ENCODE data around the gene AGO4.
"Not testable (repeated sequence)": the region's sequence is repeated elsewhere in the genome, so short reads cannot be mapped to it uniquely, and the experiment has no call there.

AGO4 gene

DNA sequence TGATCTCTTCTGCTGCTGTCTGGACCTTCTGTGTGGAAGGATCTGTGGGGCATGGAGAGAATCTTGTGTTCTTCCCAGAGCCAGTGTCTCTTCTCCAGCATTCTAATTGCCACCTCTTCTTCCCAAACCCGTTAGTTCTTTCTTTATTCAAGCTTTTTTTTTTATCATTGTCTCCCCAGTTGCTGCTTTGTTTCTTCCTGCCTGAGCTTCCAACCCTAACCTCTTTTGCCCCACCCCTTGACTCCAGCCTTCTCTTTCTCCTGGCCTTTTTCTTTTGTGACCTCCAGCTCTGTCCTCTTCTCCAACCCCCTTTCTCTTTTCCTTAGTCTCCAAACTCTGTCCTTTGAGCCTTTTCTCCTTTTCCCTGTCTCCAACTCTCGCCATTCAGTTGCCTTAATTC, 79.7 kb downstream of the AGO4 start:
- Histone ChIP-seq H3K4me3 (ENCODE audit: low read length) (peak overlapping the region; percentile 77; the same call in 1 of the 2 replicates), H3K27ac (ENCODE audit: low read length) (no peak overlapping the region), H3K9ac (ENCODE audit: low read depth, low read length) (no peak overlapping the region; the same call in 1 of the 2 replicates), H3K9me3 (ENCODE audit: insufficient read depth, low read depth, low read length) (no peaks in the 10 kb centered on the region), H3K4me1 (ENCODE audit: insufficient read depth, low read length) (peaks cover 40% of the 10 kb centered on the region), H3K27me3 (ENCODE audit: insufficient read depth, low read length) (no peaks in the 10 kb centered on the region), H3K36me3 (ENCODE audit: insufficient read depth, low read depth, low read length) (peaks cover 38% of the 10 kb centered on the region)

GRCh38 chr1:35888255-35888654, 80.4 kb downstream of the AGO4 start:
- peaks cover 37% of the 10 kb centered on the region for H3K4me1 ChIP-seq (ENCODE audit: insufficient read depth, low read length)
- peaks cover 45% of the 10 kb centered on the region for H3K36me3 ChIP-seq (ENCODE audit: insufficient read depth, low read depth, low read length)
- no peak overlapping the region for H3K4me3 ChIP-seq (ENCODE audit: low read length)
- no peaks in the 10 kb centered on the region for H3K27me3 ChIP-seq (ENCODE audit: insufficient read depth, low read length)
- H3K9ac ChIP-seq (ENCODE audit: low read depth, low read length): no peak overlapping the region
- H3K27ac ChIP-seq (ENCODE audit: low read length): no peak overlapping the region
- H3K9me3 ChIP-seq (ENCODE audit: insufficient read depth, low read depth, low read length): no peaks in the 10 kb centered on the region

DNA sequence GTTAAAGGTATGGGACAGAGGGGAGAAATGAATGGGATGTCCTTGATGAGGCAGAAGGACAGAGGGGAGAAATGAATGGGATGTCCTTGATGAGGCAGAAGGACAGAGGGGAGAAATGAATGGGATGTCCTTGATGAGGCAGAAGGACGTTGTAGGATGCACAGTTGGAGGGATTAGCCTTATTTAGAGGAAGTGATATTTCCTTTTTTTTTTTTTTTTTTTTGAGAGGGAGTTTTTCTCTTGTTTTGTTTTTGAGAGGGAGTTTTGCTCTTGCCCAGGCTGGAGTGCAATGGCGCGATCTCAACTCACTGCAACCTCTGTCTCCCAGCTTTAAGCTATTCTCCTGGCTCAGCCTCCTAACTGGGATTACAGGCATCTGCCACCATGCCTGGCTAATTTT, 81.2 kb downstream of the AGO4 start:
- not testable (repeated sequence) for H3K9me3 ChIP-seq (ENCODE audit: insufficient read depth, low read depth, low read length); H3K27ac ChIP-seq (ENCODE audit: low read length); H3K9ac ChIP-seq (ENCODE audit: low read depth, low read length); H3K27me3 ChIP-seq (ENCODE audit: insufficient read depth, low read length); H3K4me3 ChIP-seq (ENCODE audit: low read length)
- peaks cover 52% of the 10 kb centered on the region for H3K36me3 ChIP-seq (ENCODE audit: insufficient read depth, low read depth, low read length)
- peaks cover 37% of the 10 kb centered on the region for H3K4me1 ChIP-seq (ENCODE audit: insufficient read depth, low read length)

- H3K4me1 ChIP-seq (ENCODE audit: insufficient read depth, low read length): peaks cover under 1% of the 10 kb centered on the region; the same call in 1 of the 2 replicates
- no peak overlapping the region for H3K9ac ChIP-seq (ENCODE audit: low read depth, low read length)
- H3K36me3 ChIP-seq (ENCODE audit: insufficient read depth, low read depth, low read length): peaks cover 92% of the 10 kb centered on the region
- H3K27me3 ChIP-seq (ENCODE audit: insufficient read depth, low read length): no peaks in the 10 kb centered on the region
- H3K4me3 ChIP-seq (ENCODE audit: low read length): no peak overlapping the region
- H3K9me3 ChIP-seq (ENCODE audit: insufficient read depth, low read depth, low read length): no peaks in the 10 kb centered on the region
- no peak overlapping the region for H3K27ac ChIP-seq (ENCODE audit: low read length)
Observed at GRCh38 chr1:35893051-35893879, 85.4 kb downstream of the AGO4 start.

- Histone ChIP-seq H3K27ac (ENCODE audit: low read length) (no peak overlapping the region), H3K9me3 (ENCODE audit: insufficient read depth, low read depth, low read length) (no peaks in the 10 kb centered on the region), H3K4me1 (ENCODE audit: insufficient read depth, low read length) (no peaks in the 10 kb centered on the region), H3K27me3 (ENCODE audit: insufficient read depth, low read length) (no peaks in the 10 kb centered on the region), H3K9ac (ENCODE audit: low read depth, low read length) (no peak overlapping the region), H3K4me3 (ENCODE audit: low read length) (no peak overlapping the region), H3K36me3 (ENCODE audit: insufficient read depth, low read depth, low read length) (peaks cover 93% of the 10 kb centered on the region)
Observed at GRCh38 chr1:35894183-35894582, 86.4 kb downstream of the AGO4 start.

DNA sequence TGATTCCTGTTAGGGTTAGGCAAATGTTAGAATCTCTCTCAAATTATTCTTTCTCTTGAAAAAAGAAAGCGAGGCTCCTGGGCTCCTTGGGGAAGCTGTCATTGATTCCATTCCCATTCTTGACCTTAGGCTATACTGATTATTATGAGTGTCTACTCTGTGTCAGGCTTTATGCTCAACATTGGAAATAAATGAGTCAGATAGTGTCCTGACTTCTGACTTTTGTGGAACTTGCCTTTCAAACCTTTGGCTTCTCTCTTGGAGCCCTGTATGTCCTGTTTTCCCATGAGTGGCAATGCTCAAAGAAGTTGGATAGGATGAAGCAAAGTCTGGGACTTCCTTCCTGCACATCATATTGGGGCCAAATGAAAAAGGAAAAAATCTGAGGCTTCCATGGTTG, 86.8 kb downstream of the AGO4 start:
- Histone ChIP-seq H3K9me3 (ENCODE audit: insufficient read depth, low read depth, low read length) (no peaks in the 10 kb centered on the region), H3K9ac (ENCODE audit: low read depth, low read length) (no peak overlapping the region), H3K4me1 (ENCODE audit: insufficient read depth, low read length) (no peaks in the 10 kb centered on the region), H3K27ac (ENCODE audit: low read length) (no peak overlapping the region), H3K27me3 (ENCODE audit: insufficient read depth, low read length) (no peaks in the 10 kb centered on the region), H3K36me3 (ENCODE audit: insufficient read depth, low read depth, low read length) (peaks cover 96% of the 10 kb centered on the region), H3K4me3 (ENCODE audit: low read length) (no peak overlapping the region)

GRCh38 chr1:35899941-35900340, 92.1 kb downstream of the AGO4 start:
- H3K36me3 ChIP-seq (ENCODE audit: insufficient read depth, low read depth, low read length): peaks cover 91% of the 10 kb centered on the region
- H3K4me3 ChIP-seq (ENCODE audit: low read length): no peak overlapping the region

DNA sequence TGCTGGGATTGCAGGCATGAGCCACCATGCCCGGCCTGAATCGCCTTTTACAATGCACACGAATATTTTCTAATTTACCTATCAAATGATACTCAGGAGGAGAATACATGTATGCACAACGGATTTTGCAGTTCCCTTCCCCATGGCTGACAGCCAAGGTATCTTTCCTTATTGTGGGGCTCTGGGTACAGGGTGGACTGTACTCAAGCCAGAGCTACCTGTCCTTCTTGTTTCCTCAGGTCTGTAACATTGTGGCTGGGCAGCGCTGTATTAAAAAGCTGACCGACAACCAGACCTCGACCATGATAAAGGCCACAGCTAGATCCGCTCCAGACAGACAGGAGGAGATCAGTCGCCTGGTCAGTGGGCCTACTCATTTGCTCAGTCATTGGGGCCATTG, 93.4 kb downstream of the AGO4 start:
- H3K27me3 ChIP-seq (ENCODE audit: insufficient read depth, low read length): no peaks in the 10 kb centered on the region
- no peaks in the 10 kb centered on the region for H3K4me1 ChIP-seq (ENCODE audit: insufficient read depth, low read length)
- peaks cover 92% of the 10 kb centered on the region for H3K36me3 ChIP-seq (ENCODE audit: insufficient read depth, low read depth, low read length)
- H3K4me3 ChIP-seq (ENCODE audit: low read length): no peak overlapping the region
- no peak overlapping the region for H3K27ac ChIP-seq (ENCODE audit: low read length)
- no peak overlapping the region for H3K9ac ChIP-seq (ENCODE audit: low read depth, low read length)
- H3K9me3 ChIP-seq (ENCODE audit: insufficient read depth, low read depth, low read length): no peaks in the 10 kb centered on the region

More at GRCh38 chr1:35899941-35900340, 92.1 kb downstream of the AGO4 start:
- Histone ChIP-seq H3K27me3 (ENCODE audit: insufficient read depth, low read length) (no peaks in the 10 kb centered on the region), H3K4me1 (ENCODE audit: insufficient read depth, low read length) (no peaks in the 10 kb centered on the region), H3K9ac (ENCODE audit: low read depth, low read length) (no peak overlapping the region), H3K9me3 (ENCODE audit: insufficient read depth, low read depth, low read length) (no peaks in the 10 kb centered on the region), H3K27ac (ENCODE audit: low read length) (no peak overlapping the region)

DNA sequence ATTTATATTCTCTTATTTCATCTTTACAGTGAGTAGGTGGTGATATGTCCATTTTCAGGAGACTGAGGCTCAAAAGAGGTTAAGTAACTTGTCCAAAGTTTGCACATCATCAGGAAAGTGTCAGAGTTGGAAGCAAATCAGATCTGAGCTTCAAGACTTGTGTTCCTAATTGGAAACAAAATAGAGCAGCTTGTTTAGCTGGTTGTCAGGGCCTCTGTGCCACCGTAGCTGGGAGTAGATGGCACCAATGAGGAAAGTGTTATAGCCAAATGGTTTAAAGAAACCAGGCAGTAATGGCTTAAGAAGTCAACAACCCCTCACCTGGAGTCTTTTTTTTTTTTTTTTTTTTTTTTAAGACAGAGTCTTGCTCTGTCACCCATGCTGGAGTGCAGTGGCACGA, 94.9 kb downstream of the AGO4 start:
- H3K9ac ChIP-seq (ENCODE audit: low read depth, low read length): no peak overlapping the region
- no peaks in the 10 kb centered on the region for H3K4me1 ChIP-seq (ENCODE audit: insufficient read depth, low read length)
- H3K9me3 ChIP-seq (ENCODE audit: insufficient read depth, low read depth, low read length): no peaks in the 10 kb centered on the region
- H3K27ac ChIP-seq (ENCODE audit: low read length): no peak overlapping the region
- H3K36me3 ChIP-seq (ENCODE audit: insufficient read depth, low read depth, low read length): peaks cover 92% of the 10 kb centered on the region
- H3K4me3 ChIP-seq (ENCODE audit: low read length): no peak overlapping the region
- no peaks in the 10 kb centered on the region for H3K27me3 ChIP-seq (ENCODE audit: insufficient read depth, low read length)
